ENCODE data around the gene SLC6A19. TPM values are rescaled to one million over a fixed set of nuclear protein-coding genes. Genes with fewer than 3 reads are reported as not detected.

Gene SLC6A19
- total and polyA plus RNA-seq, 2 of the 4 experiments (the other 2 are of a cell fraction): not detected

DNA sequence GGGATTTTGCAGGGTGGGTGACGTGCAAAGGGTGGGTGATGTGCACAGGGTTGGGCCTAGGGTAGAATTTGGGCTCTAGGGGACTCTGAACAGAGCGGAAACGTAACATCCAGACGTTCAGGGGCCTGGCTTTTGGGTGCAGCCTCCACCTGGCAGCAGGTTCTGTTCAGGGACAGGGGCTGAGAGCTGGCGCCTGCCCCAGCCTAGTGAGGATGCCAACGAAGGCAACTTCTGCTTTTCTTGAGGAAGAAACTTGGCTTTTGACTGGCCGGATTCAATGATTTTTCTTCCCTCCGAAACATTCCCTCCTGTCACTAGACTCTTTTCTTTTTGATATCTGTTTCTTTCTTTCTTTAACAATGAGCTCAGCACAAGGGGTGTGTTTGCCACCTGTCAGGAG lies 38.6 kb upstream of the SLC6A19 start:
- WGBS, 2 experiments (ENCODE audit: extremely low coverage in 2 of 2, insufficient read length in 1 of 2): 69% methylated on average over 3 of the region's 8 CpGs; no CpG with 5 or more reads in 1 of the 2 experiments
- Histone ChIP-seq H2BK5ac (ENCODE audit: low read depth, low read length, poor library complexity, severe bottlenecking) (no peak overlapping the region), H2AFZ (replicated peaks; ENCODE audit: low read length, poor library complexity) (no peak overlapping the region), H3K9ac (ENCODE audit: low read depth, low read length) (no peak overlapping the region), H4K20me1 (ENCODE audit: insufficient read depth, low read length) (0 out of 2 replicates have a peak, but pooled peaks cover under 1% of the 10 kb centered on the region), H3K56ac (ENCODE audit: extremely low read depth, insufficient read depth, low read length) (no peak overlapping the region), H3K4ac (ENCODE audit: low read depth, low read length) (no peak overlapping the region), H3K14ac (replicated peaks; ENCODE audit: low read depth, low read length) (no peak overlapping the region), H3K79me1 (ENCODE audit: low read depth in 1 of 2, low read length in 2 of 2) (no peaks in the 10 kb centered on the region), H3K9me1 (ENCODE audit: insufficient read depth, low read length) (no peaks in the 10 kb centered on the region), H2BK15ac (ENCODE audit: low read depth, low read length) (no peak overlapping the region), H3K4me2 (ENCODE audit: low read depth, low read length) (no peak overlapping the region), H2BK120ac (ENCODE audit: low read depth, low read length) (no peak overlapping the region), H4K8ac (ENCODE audit: low read depth in 2 of 2, low read length in 2 of 2) (no peak overlapping the region), H3K27ac (ENCODE audit: insufficient read depth, low read length) (no peak overlapping the region), H3K23ac (ENCODE audit: low read depth, low read length) (no peak overlapping the region), H2AK9ac (replicated peaks; ENCODE audit: low read depth, low read length, poor library complexity) (no peak overlapping the region), H3K27me3 (ENCODE audit: control insufficient read depth, insufficient read depth, low read length) (peaks cover 33% of the 10 kb centered on the region; the same call in 1 of the 2 replicates), H4K91ac (ENCODE audit: insufficient read depth, low read depth, low read length) (no peak overlapping the region), H3K18ac (ENCODE audit: low read depth, low read length) (no peak overlapping the region), H3K4me1 (ENCODE audit: control insufficient read depth, insufficient read depth, low read length) (no peaks in the 10 kb centered on the region; the same call in 1 of the 2 replicates), H3K4me3 (ENCODE audit: insufficient read depth, low read depth, low read length) (no peak overlapping the region), H4K5ac (ENCODE audit: low read depth, low read length) (no peak overlapping the region), H3K36me3 (ENCODE audit: control insufficient read depth, insufficient read depth, low read length) (no peaks in the 10 kb centered on the region), H2AK5ac (ENCODE audit: low read depth, low read length) (no peak overlapping the region), H2BK20ac (ENCODE audit: low read depth, low read length) (no peak overlapping the region), H3K9me3 (ENCODE audit: control insufficient read depth, insufficient read depth, low read length) (no peaks in the 10 kb centered on the region)
- intact Hi-C loops (cut with micrococcal nuclease): no loop called here
- dilution Hi-C loops (cut with HindIII; ENCODE audit: low sequenced_read_pairs, unreplicated experiment): no loop called here
- POLR2A ChIA-PET (ENCODE audit: unreplicated experiment): no interaction called here
- in situ Hi-C loops (cut with MboI; ENCODE audit: low sequenced_read_pairs): no loop called here
- TF ChIP-seq BHLHE40 (IDR thresholded peaks at IDR 0.05; ENCODE audit: low read depth, low read length) (no peak), SMC3 (IDR thresholded peaks at IDR 0.05; ENCODE audit: low read depth, low read length) (no peak), RAD21 (IDR thresholded peaks at IDR 0.05; ENCODE audit: low read length) (no peak), MXI1 (IDR thresholded peaks at IDR 0.05; ENCODE audit: borderline replicate concordance, low read depth, low read length) (no peak), RCOR1 (IDR thresholded peaks at IDR 0.05; ENCODE audit: insufficient replicate concordance, low read length) (no peak), MAZ (IDR thresholded peaks at IDR 0.05; ENCODE audit: borderline replicate concordance, low read depth, low read length) (no peak), POLR2A (IDR thresholded peaks at IDR 0.05; ENCODE audit: low read depth, low read length) (no peak), ELK1 (IDR thresholded peaks at IDR 0.05; ENCODE audit: borderline replicate concordance, low read depth, low read length) (no peak), NFE2L2 (IDR thresholded peaks at IDR 0.05; ENCODE audit: low read depth, low read length) (no peak), CHD1 (IDR thresholded peaks at IDR 0.05; ENCODE audit: low read depth, low read length) (no peak), MAFK (IDR thresholded peaks at IDR 0.05; ENCODE audit: low read depth, low read length) (no peak), CEBPB (IDR thresholded peaks at IDR 0.05; ENCODE audit: low read depth, low read length) (no peak), RFX5 (IDR thresholded peaks at IDR 0.05; ENCODE audit: low read depth, low read length) (no peak), FOS (IDR thresholded peaks at IDR 0.05; ENCODE audit: low read depth, low read length) (no peak)
- TF ChIP-seq, protein P1, sequence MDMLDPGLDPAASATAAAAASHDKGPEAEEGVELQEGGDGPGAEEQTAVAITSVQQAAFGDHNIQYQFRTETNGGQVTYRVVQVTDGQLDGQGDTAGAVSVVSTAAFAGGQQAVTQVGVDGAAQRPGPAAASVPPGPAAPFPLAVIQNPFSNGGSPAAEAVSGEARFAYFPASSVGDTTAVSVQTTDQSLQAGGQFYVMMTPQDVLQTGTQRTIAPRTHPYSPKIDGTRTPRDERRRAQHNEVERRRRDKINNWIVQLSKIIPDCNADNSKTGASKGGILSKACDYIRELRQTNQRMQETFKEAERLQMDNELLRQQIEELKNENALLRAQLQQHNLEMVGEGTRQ (IDR thresholded peaks at IDR 0.05; ENCODE audit: low read depth, low read length): no peak
- TF ChIP-seq, protein P2, sequence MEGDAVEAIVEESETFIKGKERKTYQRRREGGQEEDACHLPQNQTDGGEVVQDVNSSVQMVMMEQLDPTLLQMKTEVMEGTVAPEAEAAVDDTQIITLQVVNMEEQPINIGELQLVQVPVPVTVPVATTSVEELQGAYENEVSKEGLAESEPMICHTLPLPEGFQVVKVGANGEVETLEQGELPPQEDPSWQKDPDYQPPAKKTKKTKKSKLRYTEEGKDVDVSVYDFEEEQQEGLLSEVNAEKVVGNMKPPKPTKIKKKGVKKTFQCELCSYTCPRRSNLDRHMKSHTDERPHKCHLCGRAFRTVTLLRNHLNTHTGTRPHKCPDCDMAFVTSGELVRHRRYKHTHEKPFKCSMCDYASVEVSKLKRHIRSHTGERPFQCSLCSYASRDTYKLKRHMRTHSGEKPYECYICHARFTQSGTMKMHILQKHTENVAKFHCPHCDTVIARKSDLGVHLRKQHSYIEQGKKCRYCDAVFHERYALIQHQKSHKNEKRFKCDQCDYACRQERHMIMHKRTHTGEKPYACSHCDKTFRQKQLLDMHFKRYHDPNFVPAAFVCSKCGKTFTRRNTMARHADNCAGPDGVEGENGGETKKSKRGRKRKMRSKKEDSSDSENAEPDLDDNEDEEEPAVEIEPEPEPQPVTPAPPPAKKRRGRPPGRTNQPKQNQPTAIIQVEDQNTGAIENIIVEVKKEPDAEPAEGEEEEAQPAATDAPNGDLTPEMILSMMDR (conservative IDR thresholded peaks at IDR 0.05; ENCODE audit: low read depth, low read length): no peak
- ATAC-seq (ENCODE audit: low read depth): no peak
- CTCF ChIA-PET: no interaction called here
- no peak for DNase-seq
- no TSS peak for BruUV-seq (replicated peaks)

Measured in IMR-90 (cell line).